A172 (cell line): ENCODE results near the gene SAMSN1. TPM values are rescaled to one million over a fixed set of nuclear protein-coding genes. Genes with fewer than 3 reads are reported as not detected.

Experiments
- DNase-seq: peaks from one replicate; pipeline ENCODE4 v3.0.0-alpha.2; 2015; ENCODE audit warnings: low spot score
- total RNA-seq: library from RNA; depleted of rRNA; stranded (reverse); fragments of >200 nt; shearing (Covaris generic); gene quantifications from 2 replicates; pipeline ENCODE4 v1.2.3, GENCODE V29; 2014

SAMSN1 gene
- total RNA-seq, 1 experiment from 2014 or later = not detected

DNA sequence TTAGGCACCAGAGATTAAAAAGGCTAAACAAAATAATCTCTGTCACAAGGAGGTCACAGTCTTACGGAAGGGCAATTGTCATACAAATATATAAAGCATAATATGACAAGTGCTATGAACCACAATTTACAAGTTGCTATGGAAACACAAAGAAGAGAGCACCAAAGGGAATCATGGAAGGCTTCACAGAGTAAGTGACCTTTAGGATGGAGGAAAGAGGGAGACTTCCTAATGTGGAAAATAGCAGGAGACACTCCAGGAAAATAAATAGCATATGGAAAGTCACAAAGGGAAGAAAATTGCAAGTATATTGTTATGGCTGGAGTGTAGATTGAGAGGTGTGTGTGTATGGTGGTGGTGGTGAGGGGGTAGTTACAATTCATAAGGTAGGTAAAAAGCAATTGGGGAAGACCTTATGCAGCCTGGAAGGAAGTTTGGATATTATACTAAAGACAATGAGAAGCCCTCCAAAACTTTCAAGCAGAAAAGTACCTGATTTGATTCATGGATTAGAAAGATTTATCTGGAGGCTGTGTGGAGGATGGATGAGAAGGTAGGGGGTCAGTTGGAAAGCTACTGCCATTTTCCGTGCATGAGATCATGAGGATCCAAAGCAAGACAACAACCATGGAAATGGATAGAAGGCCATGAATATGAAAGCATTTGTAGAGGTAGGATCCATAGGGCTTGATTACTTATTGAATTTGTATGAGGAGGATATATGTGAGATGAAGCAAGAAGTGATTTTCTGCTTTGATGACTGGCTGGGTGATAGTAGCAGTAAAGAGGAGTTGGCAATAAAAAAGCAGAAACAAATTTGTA, 61.7 kb downstream of the SAMSN1 start:
- no peak for DNase-seq

DNA sequence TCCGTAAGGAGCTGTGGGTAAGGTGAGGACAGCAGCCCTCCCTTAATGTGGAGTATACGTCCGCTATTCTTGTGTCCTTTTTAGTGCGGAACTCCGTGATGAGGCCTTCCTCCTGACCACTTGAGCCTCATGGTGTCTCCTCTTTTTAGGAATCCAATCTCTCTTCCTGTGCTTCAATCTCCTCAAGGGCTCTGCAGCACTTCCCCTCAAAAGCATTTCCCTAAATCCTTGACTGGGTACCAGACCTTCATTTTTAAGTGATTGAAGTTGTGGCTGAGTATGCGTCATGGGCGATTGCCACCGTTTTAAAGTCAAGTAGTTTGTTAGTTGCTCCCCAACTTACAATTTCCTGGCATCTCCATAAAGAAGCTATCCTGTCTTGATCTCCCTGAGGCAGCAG, 62.8 kb downstream of the SAMSN1 start:
- DNase-seq = no peak

DNA sequence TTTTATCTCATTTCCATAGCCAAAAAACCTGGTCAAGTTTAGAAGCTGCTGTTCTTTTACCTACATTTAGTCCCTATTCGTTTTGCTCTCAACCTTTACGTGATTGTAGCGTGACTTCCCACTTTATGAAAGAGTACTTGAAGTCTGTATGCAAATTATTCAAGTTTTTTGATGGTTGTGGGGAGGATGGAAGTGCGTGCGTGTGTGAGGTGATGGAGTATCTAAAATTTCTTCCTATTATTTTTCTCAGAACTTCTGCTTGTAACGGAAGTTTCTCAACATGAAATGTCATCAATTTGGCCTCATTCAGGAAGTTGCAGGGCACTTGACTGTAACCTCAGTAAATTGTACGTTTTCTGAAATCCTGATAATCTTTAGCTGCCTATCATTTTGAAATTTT, 64.0 kb downstream of the SAMSN1 start:
- DNase-seq = no peak

DNA sequence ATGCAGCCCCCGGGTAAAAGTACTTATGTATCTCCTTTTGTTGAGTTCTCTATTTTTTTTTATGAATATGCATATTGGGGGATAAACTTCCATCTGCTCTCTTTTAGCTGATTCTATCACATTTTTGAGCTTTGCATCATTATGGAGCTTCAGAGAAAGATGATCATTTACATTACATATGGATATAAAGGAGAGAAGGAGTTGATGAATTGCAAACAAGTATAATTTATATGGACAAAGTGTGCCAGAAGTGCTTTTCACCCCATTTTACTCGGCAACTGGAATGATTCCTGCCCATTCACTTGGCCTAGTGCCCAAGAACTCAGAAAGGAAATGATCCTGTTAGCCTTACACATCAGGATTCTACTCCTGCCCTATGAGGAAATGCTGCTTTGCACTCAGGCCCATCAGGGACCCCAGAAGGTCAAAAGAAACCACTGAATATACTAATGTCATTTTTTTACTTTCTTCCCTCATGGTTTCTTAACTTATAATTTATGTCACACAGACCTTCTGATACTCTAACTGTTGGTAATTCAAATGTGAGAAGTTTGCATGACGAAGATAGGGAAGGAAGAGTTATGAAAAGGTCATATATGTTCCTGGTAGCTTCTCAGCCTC, 65.6 kb downstream of the SAMSN1 start:
- no peak for DNase-seq

DNA sequence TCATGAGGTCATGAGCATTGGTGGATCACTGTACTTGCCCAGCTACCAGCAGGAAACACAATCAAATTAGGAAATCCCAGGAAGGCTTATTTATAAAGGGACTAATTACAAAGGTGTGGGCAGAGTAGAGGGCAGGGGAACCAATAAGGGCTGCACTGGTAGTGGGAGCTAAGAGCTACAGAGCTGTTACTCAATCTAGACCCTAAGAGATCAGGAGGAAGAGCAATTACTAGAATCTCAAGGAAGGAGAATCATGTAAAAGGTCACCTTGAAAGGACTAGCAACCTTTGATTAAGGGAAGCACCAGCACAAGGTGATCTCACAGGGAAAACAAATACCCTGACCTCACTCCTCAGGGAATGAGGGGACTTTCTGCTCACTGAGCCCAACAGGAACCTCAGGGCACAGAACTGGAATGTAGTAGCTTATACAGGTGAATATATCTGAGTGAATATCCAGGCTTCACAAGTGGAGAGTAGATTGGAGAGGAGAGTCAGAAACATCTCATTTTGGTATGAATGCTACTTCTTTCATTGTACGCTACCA, 66.8 kb downstream of the SAMSN1 start:
- no peak for DNase-seq

DNA sequence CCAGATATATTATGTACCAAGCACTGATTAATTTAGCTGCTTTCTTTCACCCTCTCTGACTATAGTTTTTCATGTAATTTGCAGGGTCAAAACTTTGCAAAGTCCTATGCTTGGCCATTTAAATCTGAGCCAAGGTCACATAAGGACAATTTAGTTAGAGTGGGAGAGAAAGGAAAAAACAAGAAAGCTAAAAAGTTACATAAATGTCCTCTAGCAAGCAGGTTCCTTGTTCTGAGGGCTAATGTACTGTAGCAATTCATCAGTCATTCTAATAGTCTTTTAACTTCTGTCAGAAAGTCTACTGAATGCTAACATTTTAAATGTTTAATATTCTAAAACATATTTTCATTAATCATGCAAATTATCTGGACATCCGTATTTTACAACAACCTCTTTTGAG, 68.3 kb downstream of the SAMSN1 start:
- DNase-seq = no peak

DNA sequence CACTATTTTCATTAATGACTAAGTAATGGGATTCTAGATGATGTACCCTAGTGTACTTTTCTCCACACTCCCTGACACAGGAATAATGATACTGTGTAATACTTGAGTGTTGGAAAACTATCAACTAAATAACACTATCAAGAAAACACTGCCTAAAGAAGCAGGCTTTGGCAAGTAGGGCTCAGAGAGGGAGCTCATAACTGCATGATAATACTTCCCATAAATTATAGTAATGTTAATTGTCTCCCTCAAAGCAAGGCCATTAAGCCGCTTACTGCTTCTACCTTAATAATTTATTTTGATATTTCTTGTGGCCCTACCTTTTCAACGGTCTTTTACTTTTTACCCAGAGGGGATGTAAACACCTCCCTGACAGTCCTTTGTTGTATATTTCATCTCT, 69.0 kb downstream of the SAMSN1 start:
- DNase-seq = no peak

DNA sequence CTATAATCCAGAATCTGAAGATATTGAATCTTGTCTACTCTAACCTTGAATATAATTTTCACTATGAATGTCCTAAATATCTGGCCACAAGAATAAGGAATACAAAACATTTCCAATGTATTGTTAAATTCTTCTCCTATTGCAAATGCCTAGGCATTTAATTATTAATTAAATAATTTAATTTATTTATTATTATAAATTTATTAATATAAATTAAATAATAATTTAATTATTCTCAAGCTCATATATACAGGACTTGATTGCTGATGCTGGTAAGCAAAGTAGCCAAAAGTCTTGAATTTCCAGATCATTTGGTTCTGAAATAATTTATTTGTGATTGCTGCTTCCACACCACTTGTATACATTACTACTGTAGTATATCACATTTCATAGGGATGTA, 71.1 kb downstream of the SAMSN1 start:
- no peak for DNase-seq

DNA sequence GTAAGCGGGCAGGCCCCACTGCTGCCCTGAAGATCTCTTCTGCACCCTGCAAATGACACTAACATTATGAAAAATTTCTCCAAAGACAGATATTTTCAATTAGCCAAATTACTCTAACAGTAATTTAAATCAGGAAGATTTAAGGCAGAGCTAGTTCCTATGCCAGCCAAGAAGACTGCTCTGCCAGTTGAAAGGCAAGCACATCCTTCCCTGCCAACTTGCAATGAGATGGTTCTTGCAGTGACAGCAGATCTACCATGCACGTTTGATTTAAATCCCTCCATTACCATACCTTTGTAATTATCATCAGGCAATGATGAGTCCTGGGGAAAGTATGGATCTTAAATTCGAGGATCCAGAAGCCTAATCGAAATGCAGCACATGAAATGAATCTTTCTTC, 76.5 kb downstream of the SAMSN1 start:
- DNase-seq = no peak

DNA sequence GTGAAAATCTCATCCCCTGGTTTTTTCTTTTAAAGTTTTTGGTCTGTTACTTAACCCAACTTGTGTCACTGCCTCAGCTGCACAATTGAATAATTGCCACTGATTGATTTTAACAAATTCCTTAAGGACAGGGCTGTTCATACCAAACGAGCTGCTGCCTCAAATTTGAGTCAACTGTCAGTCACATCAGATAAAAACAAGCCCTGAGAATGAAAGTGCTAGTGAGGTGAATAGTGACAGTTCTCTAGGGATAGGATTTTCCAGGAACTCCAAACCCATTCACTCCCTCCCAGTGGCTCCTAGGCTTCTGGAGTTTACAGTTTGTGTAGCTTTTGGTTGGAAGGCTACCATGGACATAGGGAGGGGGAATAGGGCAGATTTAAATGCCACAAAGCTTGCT, 79.4 kb downstream of the SAMSN1 start:
- DNase-seq = no peak

DNA sequence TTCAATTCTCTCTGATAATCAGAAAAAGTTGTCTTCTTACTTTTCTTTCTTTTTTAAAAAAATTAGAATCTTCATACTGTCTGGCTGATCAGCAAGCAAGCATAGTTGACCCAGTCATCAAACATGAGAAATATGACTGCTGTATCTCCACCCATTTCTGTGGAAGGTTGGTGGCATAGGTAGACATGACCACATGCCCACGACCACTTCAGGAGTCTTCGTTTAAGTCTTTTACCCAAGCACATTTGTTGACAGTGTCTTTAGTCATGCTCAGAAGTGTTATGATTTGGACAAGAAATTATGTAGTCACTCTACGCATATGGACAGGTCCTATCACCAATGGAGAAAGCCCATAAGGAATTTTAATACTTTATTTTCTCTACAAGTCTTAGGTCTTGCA, 88.4 kb downstream of the SAMSN1 start:
- DNase-seq = no peak

DNA sequence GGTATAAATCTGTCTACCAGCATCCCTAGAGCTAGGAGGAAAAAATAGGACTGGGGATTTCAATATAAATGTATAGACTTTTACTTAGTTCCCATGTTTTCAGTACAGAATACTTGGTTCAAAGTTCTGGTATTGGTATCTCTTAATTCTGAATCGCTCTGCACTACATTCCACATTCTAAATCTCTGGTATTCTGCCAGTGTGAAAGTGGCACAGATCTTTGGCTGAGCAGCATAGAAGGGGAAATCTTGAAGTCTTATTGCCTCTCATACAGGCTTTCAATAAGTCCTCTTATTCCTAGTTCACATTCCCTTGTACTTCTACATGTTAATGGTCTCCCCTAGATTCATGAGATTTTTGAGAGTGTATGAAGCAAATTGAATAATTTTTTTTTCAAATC, 89.2 kb downstream of the SAMSN1 start:
- no peak for DNase-seq

DNA sequence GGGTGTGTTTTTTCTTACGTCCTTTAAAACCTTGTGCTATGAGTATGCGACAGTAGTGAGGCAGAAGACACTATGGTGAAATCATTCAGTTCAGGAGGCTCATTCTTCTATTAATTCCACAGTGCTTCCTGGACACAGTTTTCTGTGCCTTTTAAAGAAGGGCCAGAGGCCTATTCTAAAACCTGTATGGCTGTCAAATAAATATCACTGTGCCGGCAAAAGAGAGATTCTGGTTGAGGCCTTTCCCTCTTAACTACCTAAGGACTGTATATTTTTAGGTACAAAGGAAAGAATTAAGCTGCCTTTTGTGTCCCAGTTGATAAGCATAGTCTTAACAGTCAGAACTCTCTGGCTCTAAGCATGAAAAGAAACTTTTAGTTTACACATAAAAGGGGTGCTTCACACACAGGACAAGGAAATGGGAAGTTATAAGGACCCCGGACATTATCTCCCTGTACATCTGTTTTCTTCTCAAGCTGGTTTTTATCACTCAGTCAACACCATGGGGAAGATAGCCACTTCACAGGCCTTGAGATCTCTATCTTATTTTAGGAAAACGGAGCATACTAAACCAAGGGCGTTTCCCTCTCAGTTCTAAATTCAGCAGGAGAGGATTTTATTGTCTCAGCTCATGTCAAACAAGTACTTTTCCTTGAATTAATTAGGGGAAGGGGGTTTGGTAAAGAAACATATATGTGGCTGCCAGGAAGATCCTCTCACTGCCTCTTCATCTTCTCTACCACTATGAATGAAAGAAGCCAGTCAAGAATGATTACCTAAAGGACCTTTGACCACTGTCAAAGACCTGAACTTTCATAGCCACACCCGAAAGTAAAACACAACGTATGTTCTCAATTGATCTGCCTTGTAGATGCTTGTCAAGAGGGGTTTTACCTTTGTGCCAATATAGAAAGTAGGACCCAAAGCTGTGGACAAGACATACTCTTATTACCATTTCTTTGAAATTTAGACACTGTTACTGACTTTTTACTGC, 91.8 kb downstream of the SAMSN1 start:
- no peak for DNase-seq

DNA sequence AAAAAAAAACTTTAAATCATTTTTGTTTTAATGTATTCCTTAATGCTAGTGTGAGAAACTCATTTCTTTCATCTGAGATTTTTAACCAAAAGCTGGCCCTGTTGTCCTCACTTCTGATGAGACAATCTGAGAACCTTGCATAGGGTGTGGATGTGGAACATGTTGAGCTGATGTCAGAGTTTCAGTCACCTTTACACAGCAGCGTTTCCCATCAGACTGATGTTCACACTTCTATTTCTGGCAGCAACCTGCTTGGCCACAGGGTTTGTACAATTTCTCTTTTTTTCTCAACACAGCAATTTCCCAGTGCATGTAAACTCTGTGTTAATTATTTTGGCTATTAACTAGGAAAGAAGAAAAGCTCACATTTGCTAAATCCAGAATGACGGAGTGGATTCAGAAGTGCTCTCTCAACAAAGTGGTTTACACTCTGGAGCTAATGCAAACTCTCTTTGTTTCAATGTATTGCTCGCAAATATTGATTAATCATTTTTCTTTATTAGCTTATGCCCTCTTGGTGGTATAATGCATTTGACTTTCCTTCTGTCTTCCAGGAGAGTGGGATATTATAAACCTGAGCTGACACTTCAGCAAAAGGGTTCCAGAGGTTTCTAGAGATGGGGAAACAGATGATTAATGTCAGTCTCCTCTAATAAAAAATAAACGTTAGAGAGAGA, 92.6 kb downstream of the SAMSN1 start:
- no peak for DNase-seq

DNA sequence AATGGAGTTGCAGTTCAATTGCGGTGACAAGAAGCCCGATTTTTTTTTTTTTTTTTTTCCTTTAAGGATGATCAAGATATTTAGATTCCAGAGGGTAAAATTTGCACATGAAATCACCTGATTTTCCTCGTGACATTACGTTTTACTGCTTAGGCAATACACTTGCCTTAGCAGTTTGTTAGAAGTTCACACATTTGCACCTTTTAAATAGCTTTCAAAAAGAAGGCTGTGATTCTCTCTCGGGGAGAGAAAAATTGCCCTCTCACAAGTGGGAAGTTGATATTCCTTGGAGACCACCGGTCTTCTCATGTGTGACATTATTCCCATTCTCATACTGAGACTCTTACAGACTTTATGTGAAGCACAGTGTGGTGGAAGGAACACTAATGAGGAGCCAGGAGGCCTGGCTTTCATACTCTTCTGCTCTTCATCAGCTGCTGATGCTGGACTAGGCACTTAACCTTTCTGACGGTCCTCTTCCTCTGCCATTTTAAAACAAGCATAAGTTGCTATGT, 93.3 kb downstream of the SAMSN1 start:
- DNase-seq = no peak

DNA sequence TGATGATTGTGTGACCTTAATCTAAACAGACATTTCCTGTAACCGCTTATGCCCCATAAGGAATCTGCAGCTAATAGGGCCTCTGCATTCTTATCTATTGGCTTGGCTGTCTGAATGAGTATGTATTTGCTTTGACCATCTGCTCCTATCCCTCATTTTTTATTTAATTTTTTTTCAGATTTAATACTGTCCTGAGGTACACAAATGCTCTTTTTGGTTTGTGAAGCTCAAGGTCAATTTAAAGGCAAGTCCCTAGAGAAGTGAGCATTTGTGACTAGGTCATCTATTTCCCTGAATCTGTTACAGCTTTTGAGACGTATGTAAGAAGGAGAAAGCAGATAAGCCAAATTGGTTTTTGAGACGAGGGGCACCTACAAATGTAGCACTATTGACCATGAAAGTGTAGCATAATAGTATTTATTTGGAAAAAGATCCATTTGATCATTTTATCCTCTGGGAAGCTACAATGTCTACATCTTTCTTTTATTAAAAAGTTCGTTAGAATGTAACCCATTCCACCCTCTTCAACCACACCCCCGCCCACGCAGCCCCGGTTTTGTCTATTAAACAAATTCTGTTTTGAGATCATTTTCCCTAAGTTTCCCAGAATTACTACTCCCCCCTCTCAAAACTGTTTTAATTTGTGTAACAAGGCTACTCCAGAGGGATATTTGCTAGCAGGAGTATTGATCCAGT, 93.9 kb downstream of the SAMSN1 start:
- no peak for DNase-seq

DNA sequence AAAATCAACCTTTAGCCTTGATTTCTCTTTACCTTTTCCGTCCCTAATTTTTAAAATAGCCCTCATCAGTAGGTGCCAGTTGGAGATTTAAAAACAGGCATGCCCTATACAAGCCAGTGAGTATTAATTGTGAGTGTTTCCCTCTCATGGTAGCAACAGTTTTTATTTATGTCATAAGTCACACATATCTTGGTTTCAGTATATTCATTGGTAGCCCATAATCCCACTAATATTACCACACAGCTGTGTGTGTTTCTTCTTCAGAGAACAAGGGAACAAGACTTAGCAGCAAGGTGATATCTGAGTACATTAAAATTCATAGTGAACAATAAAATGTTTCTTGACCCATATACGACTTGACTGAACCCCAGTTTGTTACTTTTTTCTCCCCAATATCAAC, 94.6 kb downstream of the SAMSN1 start:
- DNase-seq = no peak

DNA sequence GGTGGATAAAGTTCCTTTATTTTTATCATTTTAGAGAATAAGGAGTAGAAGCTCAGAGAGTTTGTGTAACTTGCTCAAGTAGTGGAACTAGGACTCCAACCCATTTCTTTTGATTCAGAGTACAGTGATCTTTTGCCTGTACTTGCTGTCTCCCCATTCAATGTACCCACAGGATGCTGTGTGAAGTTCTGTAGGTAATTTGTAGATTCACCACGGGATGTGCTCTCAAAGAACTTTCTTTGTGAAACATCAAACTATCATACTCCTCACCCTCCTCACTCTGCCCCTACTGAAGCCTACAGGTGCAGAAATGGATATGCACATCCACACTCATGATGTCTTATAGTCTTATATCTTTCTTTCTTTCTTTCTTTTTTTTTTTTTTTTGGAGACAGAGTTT, 97.3 kb downstream of the SAMSN1 start:
- no peak for DNase-seq

DNA sequence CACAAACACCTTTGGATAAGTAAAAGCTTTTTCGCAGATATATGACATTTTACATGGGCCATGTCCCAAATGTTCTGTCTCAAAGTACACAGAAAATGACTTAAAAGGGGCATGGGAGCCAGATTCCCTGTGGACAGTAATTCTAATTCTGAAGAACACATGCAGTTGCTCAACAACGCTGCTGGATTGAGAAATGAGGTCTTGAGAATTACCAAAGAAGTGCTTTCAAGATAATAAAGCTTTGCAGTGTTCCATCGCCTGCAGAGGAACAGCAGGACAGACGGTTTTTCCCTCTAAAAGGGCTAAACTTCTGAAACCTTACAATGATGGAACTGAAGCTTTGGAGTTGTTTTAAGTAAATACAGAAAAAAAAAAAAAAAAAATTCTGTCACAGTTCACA, 107.9 kb downstream of the SAMSN1 start:
- no peak for DNase-seq

DNA sequence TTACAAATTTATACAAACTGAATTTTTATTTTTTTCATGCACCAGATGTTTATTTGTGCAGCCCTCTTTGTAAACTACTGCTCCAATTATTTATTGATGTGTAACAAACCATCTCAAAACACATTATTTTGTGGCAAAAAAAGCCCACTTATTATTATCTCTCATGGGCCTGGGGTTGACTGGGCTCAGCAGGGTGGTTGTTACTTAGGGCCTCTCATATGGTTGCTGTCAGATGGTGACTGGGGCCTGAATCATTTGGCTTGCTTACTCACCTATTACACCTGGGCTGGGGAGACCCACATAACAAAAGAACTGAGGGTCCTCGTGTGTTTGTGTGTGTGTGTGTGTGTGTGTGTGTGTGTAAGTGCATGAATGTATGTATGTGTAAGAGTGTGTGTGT, 110.7 kb downstream of the SAMSN1 start:
- no peak for DNase-seq
